Endothelial cell of umbilical vein (primary cell): ENCODE results near the gene CD247. TPM values are rescaled to one million over a fixed set of nuclear protein-coding genes. Genes with fewer than 3 reads are reported as not detected.

Experiments used
- BruUV-seq: library from RNA; stranded (reverse); fragments of 400-500 nt; replicated peaks from 2 replicates; lab custom pipeline; 2021; lab: Mats Ljungman, UMichigan
- CTCF ChIA-PET: fragments of 300-600, 350-600 bp; sonication (Branson Sonifier 250); formaldehyde crosslinking; loops from one replicate; lab custom pipeline; 2021; ENCODE audit warnings: antibody characterized with exemption, inconsistent platforms; lab: Charles Lee
- POLR2A ChIA-PET: fragments of 300-600, 350-600 bp; sonication (Branson Sonifier 250); formaldehyde crosslinking; loops from one replicate; lab custom pipeline; 2021; ENCODE audit warnings: antibody characterized with exemption, inconsistent platforms; lab: Charles Lee
- DNase-seq: peaks from one replicate; pipeline ENCODE4 v3.0.0-alpha.2; 2011; ENCODE audit warnings: low read depth, low spot score
- FAIRE-seq: peaks from 2 replicates; lab custom pipeline; 2011; peaks lifted over from hg19 to GRCh38; lab: Jason Lieb, UNC
- H2AFZ ChIP-seq: 2 replicates; pipeline ENCODE4 v1.6.0; 2012; ENCODE audit warnings: low read depth, low read length, control low read depth, inconsistent platforms
- H3K27ac ChIP-seq: 2 replicates; pipeline ENCODE4 v1.5.1; 2011; ENCODE audit warnings: low read depth, mild to moderate bottlenecking, control low read depth, low read length, moderate library complexity; ENCODE audit not compliant: insufficient read depth
- H3K27me3 ChIP-seq, 2 experiments: 2 replicates each; pipeline versions ENCODE4 v1.6.0 to v1.6.1; 2011; ENCODE audit warnings: low read length in 2 of 2, mixed read lengths in 1 of 2; ENCODE audit not compliant: control insufficient read depth in 2 of 2, insufficient read depth in 2 of 2
- H3K36me3 ChIP-seq, 2 experiments: 2 replicates in 1 of 2; 3 replicates in 1 of 2; pipeline ENCODE4 v1.5.1; 2011; ENCODE audit warnings: low read length in 2 of 2, mild to moderate bottlenecking in 1 of 2, moderate library complexity in 1 of 2; ENCODE audit not compliant: control insufficient read depth in 2 of 2, insufficient read depth in 2 of 2; ENCODE audit errors: extremely low read depth in 1 of 2
- H3K4me1 ChIP-seq: 3 replicates; pipeline ENCODE4 v1.5.1; 2011; ENCODE audit warnings: mild to moderate bottlenecking, low read length; ENCODE audit not compliant: control insufficient read depth, insufficient read depth; ENCODE audit errors: extremely low read depth
- H3K4me2 ChIP-seq: 2 replicates; pipeline ENCODE4 v1.6.1; 2011; ENCODE audit warnings: low read length, control low read depth, mixed read lengths; ENCODE audit not compliant: insufficient read depth
- H3K4me3 ChIP-seq, 3 experiments: fragments of 200-600 bp in 1 of 3; sonication (generic), shearing (Covaris generic) in 1 of 3; replicated peaks in 1 of 3; 2 replicates each; pipeline ENCODE4 v1.5.1; 2011 to 2016; ENCODE audit warnings: control low read depth in 3 of 3, low read length in 3 of 3, mild to moderate bottlenecking in 2 of 3, inconsistent platforms in 1 of 3, low read depth in 1 of 3, moderate library complexity in 1 of 3; ENCODE audit not compliant: insufficient read depth in 1 of 3
- H3K79me2 ChIP-seq: 2 replicates; pipeline ENCODE4 v1.6.0; 2012; ENCODE audit warnings: low read length, inconsistent platforms; ENCODE audit not compliant: control insufficient read depth, insufficient read depth
- H3K9ac ChIP-seq: replicated peaks from 2 replicates; pipeline ENCODE3; 2011; ENCODE audit warnings: low read length, control low read depth; ENCODE audit not compliant: insufficient read depth; ENCODE audit errors: extremely low read depth
- H3K9me1 ChIP-seq: replicated peaks from 3 replicates; pipeline ENCODE4 v1.6.0; 2011; ENCODE audit warnings: mild to moderate bottlenecking, low read length; ENCODE audit not compliant: control insufficient read depth, insufficient read depth; ENCODE audit errors: extremely low read depth
- H3K9me3 ChIP-seq: replicated peaks from 2 replicates; pipeline ENCODE4 v1.5.1; 2012; ENCODE audit warnings: low read length, inconsistent platforms; ENCODE audit not compliant: control insufficient read depth, insufficient read depth
- H4K20me1 ChIP-seq: replicated peaks from 2 replicates; pipeline ENCODE3; 2011; ENCODE audit warnings: mild to moderate bottlenecking, low read length; ENCODE audit not compliant: control insufficient read depth, insufficient read depth; ENCODE audit errors: extremely low read depth
- CTCF ChIP-seq, 2 donors: IDR thresholded peaks; 1 replicate in 1 of 2; 2 replicates in 1 of 2; pipeline ENCODE4 v1.5.1; 2011; ENCODE audit warnings: low read length in 2 of 2, mild to moderate bottlenecking in 2 of 2, moderate library complexity in 2 of 2, control low read depth in 1 of 2, inconsistent platforms in 1 of 2, low read depth in 1 of 2; ENCODE audit not compliant: insufficient read depth in 1 of 2; ENCODE audit errors: extremely low read depth in 1 of 2
- EZH2 ChIP-seq: IDR thresholded peaks from 2 replicates; pipeline ENCODE4 v1.6.1; 2012; ENCODE audit warnings: borderline replicate concordance, low read depth, mild to moderate bottlenecking, moderate library complexity, low read length, inconsistent platforms; ENCODE audit not compliant: severe bottlenecking
- FOS ChIP-seq: IDR thresholded peaks from 2 replicates; pipeline ENCODE4 v1.6.1; 2011; ENCODE audit warnings: mild to moderate bottlenecking, low read length, moderate library complexity, borderline replicate concordance; ENCODE audit not compliant: insufficient read depth
- GATA2 ChIP-seq: IDR thresholded peaks from 2 replicates; pipeline ENCODE4 v1.7.0; 2011; ENCODE audit warnings: low read depth, mild to moderate bottlenecking, moderate library complexity, mixed read lengths, low read length; ENCODE audit not compliant: insufficient read length, insufficient read depth
- JUN ChIP-seq: IDR thresholded peaks from 2 replicates; pipeline ENCODE4 v1.6.1; 2011; ENCODE audit warnings: borderline replicate concordance, low read depth; ENCODE audit not compliant: insufficient read length, insufficient read depth
- MAX ChIP-seq: IDR thresholded peaks from 2 replicates; pipeline ENCODE4 v1.6.1; 2011; ENCODE audit not compliant: insufficient read depth, insufficient read length
- MYC ChIP-seq: IDR thresholded peaks from one replicate; pipeline ENCODE4 v1.6.1; 2011; ENCODE audit warnings: mild to moderate bottlenecking, low read depth, low read length
- POLR2A ChIP-seq: IDR thresholded peaks from 2 replicates; pipeline ENCODE4 v1.6.1; 2012; ENCODE audit warnings: low read depth, mild to moderate bottlenecking, control low read depth, low read length
- POLR2AphosphoS5 ChIP-seq: IDR thresholded peaks from 2 replicates; pipeline ENCODE4 v1.6.1; 2012; ENCODE audit warnings: low read depth, mild to moderate bottlenecking, control low read depth, low read length, moderate library complexity; ENCODE audit not compliant: insufficient read depth
- dilution Hi-C: fragments of 300-500 bp; cut with MboI; formaldehyde crosslinking; loops from one replicate; pipeline ENCODE4 v1.15.0; 2019; ENCODE audit warnings: low sequenced_read_pairs; ENCODE audit not compliant: extremely low pct_ligation_motif_present
- intact Hi-C: fragments of 100-400 bp; cut with micrococcal nuclease; formaldehyde crosslinking; loops from one replicate; pipeline ENCODE4 v1.10.0; 2022
- polyA plus RNA-seq, 4 experiments: library from polyadenylated mRNA; depleted of rRNA in 3 of 4; stranded (reverse) in 3 of 4; unstranded in 1 of 4; fragments of >200 nt; gene quantifications; 2 replicates each; pipeline versions ENCODE4 v1.2.1 to v1.2.3, GENCODE V29; 2011 to 2012; ENCODE audit warnings: missing spikeins in 1 of 4
- total RNA-seq: library from RNA; stranded (reverse); gene quantifications from 2 replicates; pipeline ENCODE4 v1.2.3, GENCODE V29; 2021

The CD247 gene
- total and polyA plus RNA-seq, 2 donors (not counting 3 experiments of a cell fraction or from before 2014, with no cell fraction given) = not detected

GRCh38 chr1:167499106-167499505, 19.2 kb downstream of the CD247 start:
- Histone ChIP-seq H3K4me2 (no peak overlapping the region), H3K79me2 (no peaks in the 10 kb centered on the region), H3K4me1 (no peaks in the 10 kb centered on the region), H3K9ac (no peak overlapping the region), H3K27me3 (peaks cover 9 to 10% of the 10 kb centered on the region in 2 experiments), H3K9me1 (no peaks in the 10 kb centered on the region), H3K4me3 (no peak overlapping the region), H3K9me3 (no peaks in the 10 kb centered on the region), H3K36me3 (no peaks in the 10 kb centered on the region), H4K20me1 (no peaks in the 10 kb centered on the region), H3K27ac (no peak overlapping the region), H2AFZ (no peak overlapping the region)
- dilution Hi-C loops (no loop called here), intact Hi-C loops (no loop called here)
- FAIRE-seq (no peak), DNase-seq (no peak)
- no peak for TF ChIP-seq POLR2A
- TF ChIP-seq EZH2 = no peak
- no peak for TF ChIP-seq MAX
- TF ChIP-seq MYC = no peak
- no peak for TF ChIP-seq POLR2AphosphoS5
- no peak for TF ChIP-seq GATA2
- TF ChIP-seq JUN = no peak
- no peak for TF ChIP-seq CTCF (IDR thresholded peaks at IDR 0.05; ENCODE audit: extremely low read depth in 1 of 2, insufficient read depth in 1 of 2, low read depth in 1 of 2, low read length in 2 of 2)
- no peak for TF ChIP-seq FOS
- no TSS peak for BruUV-seq
- ChIA-PET CTCF (interaction anchor here (1.7 kb wide), 1 partner anchor 231 kb away, joined by 5 read pairs; no protein-coding TSS in a partner anchor), POLR2A (no interaction called here)
